NK-92 (cell line): ENCODE data around the gene MARK3.

ENCODE experiments used
- DNase-seq: peaks from one replicate; lab custom pipeline; 2025; ENCODE audit not compliant: unreplicated experiment; lab: John Stamatoyannopoulos, UW

Gene MARK3

DNA sequence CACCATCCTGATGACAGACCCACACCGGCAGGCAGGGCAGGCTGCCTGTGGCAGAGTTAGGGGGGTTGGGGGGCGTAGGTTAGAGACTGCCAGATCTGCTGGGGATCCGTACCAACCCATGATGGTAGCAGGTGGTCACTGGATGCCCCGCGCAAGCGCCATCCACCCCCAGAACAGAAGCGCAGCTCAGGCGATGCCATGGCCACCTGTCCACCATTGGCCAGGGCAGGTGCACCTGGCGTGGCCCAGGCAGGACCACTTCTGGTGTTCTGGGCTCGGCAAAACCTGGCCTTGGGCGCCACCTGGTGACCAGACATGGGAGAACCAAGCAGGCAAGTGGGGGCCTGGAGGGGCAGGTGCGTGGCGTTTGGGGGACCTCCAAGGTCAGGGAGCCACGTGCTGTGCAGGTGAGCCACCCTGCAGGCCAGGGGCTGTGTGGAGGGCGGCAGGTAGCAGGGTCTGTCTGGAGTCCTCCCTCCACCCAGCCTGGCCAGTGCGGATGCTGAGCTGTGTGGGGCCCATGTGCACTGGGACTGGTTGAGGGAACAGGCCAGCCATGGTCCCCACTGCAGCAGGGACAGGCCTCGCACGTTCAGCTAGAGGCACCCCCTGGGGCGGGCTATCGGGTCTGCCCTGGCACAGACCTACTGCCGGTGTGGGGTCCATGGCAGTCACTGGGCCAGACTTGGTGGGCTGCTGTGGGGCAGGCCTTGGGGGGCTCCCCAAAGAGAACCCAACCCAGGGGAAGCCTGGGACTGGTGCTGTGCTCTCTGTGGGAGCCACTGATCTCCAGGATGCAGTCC is 161.6 kb downstream of the MARK3 start:
- DNase-seq, result no peak

DNA sequence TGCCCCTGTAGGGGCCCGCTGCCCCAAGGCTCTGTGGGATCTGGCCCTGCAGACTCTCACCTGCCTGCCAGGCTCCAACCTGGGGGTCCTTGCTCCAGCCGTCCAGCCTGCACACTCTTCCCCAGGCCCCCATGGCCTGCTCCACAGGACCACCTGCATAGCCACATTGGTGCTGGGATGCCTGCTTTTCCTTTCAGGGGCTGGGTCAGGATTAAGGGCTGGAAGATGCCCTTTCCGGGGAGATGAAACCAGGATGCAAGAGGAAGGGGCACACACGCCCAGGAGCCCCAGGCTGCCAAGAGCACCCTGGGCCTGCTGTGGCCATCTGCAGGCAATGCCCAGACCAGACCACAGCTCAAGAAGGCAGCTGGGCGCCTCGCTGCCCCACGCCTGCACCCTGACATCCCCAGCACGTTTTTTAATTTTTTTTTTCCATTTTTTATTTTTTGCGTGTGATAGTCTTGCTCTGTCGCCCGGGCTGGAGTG is 162.3 kb downstream of the MARK3 start:
- DNase-seq, result no peak

- no peak for DNase-seq
These were observed 162.8 kb downstream of the MARK3 start for GRCh38 chr14:103547941-103548462.

- no peak for DNase-seq
These were observed 163.5 kb downstream of the MARK3 start for GRCh38 chr14:103548463-103549351.

DNA sequence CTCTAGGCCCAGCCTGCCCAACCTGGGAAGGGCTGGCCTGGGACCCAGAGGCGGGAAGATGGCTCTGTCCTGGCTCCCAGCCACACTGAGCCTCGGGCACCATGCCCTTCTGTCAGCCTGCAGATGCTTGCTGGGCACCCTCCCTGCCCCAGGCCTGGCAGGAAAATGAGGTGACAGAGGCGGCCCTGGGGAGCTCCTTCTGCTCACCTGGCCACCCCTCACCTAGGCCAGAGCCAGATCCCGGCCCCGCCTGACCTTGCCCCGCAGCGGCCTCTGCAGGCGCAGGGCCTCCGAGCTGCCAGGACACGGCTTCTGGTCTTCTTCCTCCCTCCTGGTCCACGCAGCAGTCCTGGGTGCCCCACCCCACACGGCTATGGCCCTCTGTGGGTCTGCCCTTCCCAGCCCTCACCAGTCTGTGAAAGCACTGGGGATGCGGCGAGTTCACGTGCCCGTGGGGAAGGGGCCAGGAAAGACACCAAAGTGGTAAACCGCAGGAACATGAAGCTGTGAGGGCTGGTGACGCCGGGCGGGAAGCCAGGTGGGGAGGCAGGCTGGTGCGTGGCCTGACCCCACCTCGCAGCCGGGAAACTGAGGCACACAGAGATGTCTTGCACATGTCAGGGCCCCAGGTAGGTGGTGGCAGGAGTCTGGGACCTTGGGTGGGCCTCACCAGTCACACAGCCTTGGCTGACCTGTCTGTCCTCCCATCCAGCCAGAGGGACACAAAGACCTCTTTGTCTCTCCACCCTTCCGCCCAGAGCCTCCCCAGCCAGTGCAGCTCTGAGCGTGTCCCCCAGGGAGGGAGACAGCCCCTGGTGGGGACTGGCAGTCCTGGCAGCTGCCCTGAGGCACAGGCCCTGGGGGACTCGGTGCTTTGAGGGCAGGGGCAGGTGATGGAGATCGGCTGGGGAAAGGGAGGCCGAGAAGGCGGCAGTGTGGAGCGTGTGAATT is 164.4 kb downstream of the MARK3 start:
- no peak for DNase-seq

GRCh38 chr14:103550451-103551337 is 165.5 kb downstream of the MARK3 start:
- no peak for DNase-seq

- no peak for DNase-seq
These were observed 166.1 kb downstream of the MARK3 start for GRCh38 chr14:103551338-103551762.

DNA sequence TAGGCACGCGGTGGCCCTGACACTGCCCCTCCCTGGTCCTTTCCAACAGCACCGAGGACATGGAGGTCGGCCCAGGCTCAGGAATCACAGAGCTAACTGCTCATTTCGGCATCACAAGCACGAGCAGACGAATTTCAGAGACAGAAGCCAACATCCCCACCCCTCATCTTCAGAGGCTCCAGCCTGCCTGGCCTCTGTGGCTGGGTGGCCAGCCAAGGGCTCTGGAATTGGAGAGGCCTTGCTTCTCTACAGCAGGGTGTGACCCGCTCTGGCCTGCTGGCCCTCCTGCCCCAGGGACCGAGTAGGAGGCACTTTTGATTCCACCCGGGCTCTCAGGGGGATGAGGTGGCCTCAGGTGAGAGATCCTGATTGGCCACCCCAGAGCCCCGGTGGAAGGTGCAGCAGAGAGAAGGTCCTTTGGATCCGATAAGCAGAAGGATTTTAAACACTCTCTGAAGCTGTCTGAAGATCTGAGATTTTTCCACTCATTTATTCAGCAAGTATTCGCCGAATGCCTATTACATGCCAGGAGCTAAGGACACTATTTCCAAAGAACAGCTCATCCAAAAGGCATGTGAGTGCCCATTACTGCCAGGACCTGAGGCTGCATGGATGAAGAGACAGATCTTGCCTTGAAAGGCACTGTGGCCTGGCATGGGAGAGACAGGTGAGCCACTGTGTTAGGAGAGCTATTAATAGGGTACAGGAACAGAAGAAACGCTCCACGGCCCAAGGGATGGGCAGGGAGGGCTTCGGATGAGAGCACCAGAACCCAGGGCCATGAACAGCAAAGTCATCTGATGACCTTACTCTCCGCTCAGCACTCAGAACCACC is 167.0 kb downstream of the MARK3 start:
- DNase-seq, result no peak

GRCh38 chr14:103552846-103553210 is 167.6 kb downstream of the MARK3 start:
- no peak for DNase-seq
